OCI-LY1 (cell line): ENCODE measurements around the gene LRRC56.

Experiments
- H2AFZ ChIP-seq: fragments of 200-600 bp; sonication (generic), shearing (Covaris generic); 2 replicates; pipeline ENCODE4 v1.6.0; 2014; ENCODE audit warnings: antibody characterized with exemption, mild to moderate bottlenecking, low read length
- H3F3A ChIP-seq: fragments of 200-600 bp; sonication (generic), shearing (Covaris generic); 2 replicates; pipeline ENCODE4 v1.6.0; 2014; ENCODE audit warnings: mild to moderate bottlenecking, antibody characterized with exemption, low read length, moderate library complexity; ENCODE audit not compliant: insufficient read depth
- H3K27ac ChIP-seq: fragments of 200-600 bp; sonication (generic); 2 replicates; pipeline ENCODE4 v1.5.1; 2014; ENCODE audit warnings: low read length, mixed run types, mild to moderate bottlenecking, low read depth; ENCODE audit not compliant: poor library complexity, severe bottlenecking
- H3K27me3 ChIP-seq: fragments of 200-600 bp; sonication (generic); 2 replicates; pipeline ENCODE4 v1.6.0; 2014; ENCODE audit warnings: antibody characterized with exemption, mild to moderate bottlenecking, low read length, moderate library complexity; ENCODE audit not compliant: insufficient read depth
- H3K36me3 ChIP-seq: fragments of 200-600 bp; sonication (generic); 2 replicates; pipeline ENCODE4 v1.6.1; 2014; ENCODE audit warnings: mild to moderate bottlenecking, antibody characterized with exemption, low read length, moderate library complexity, mixed read lengths; ENCODE audit not compliant: insufficient read depth
- H3K4me1 ChIP-seq: fragments of 200-600 bp; sonication (generic); 2 replicates; pipeline ENCODE4 v1.5.1; 2014; ENCODE audit warnings: mild to moderate bottlenecking, low read length, moderate library complexity; ENCODE audit not compliant: insufficient read depth, severe bottlenecking
- H3K4me2 ChIP-seq: fragments of 200-600 bp; sonication (generic), shearing (Covaris generic); 2 replicates; pipeline ENCODE4 v1.6.1; 2014; ENCODE audit warnings: low read length
- H3K4me3 ChIP-seq: fragments of 200-600 bp; sonication (generic); 2 replicates; pipeline ENCODE4 v1.5.1; 2014; ENCODE audit warnings: low read length, low read depth, mild to moderate bottlenecking, mixed read lengths; ENCODE audit not compliant: poor library complexity, severe bottlenecking
- H3K79me2 ChIP-seq: fragments of 200-600 bp; shearing (Covaris generic); 2 replicates; pipeline ENCODE4 v1.6.1; 2016; ENCODE audit warnings: mixed run types, low read length, mixed read lengths; ENCODE audit not compliant: insufficient read depth
- H3K9ac ChIP-seq: fragments of 200-600 bp; sonication (generic), shearing (Covaris generic); 2 replicates; pipeline ENCODE4 v1.6.1; 2014; ENCODE audit warnings: mild to moderate bottlenecking, low read length, mixed read lengths
- H3K9me2 ChIP-seq: fragments of 200-600 bp; sonication (generic), shearing (Covaris generic); 2 replicates; pipeline ENCODE4 v1.6.1; 2014; ENCODE audit warnings: low read depth, mild to moderate bottlenecking, low read length, mixed read lengths
- H3K9me3 ChIP-seq: fragments of 200-600 bp; shearing (Covaris generic); 2 replicates; pipeline ENCODE4 v1.6.1; 2014; ENCODE audit warnings: low read length, mixed read lengths
- H4K20me1 ChIP-seq: fragments of 200-600 bp; sonication (generic), shearing (Covaris generic); 2 replicates; pipeline ENCODE4 v1.6.0; 2016; ENCODE audit warnings: mild to moderate bottlenecking, low read length; ENCODE audit not compliant: insufficient read depth
- EZH2 ChIP-seq: fragments of 200-600 bp; sonication (generic), shearing (Covaris generic); IDR thresholded peaks from 2 replicates; pipeline ENCODE4 v1.8.0; 2017; ENCODE audit warnings: borderline replicate concordance, mixed run types, mild to moderate bottlenecking, antibody characterized with exemption, low read length, moderate library complexity, mixed read lengths
- TF ChIP-seq, protein P1 (sequence below): fragments of 200-600 bp; sonication (generic), shearing (Covaris generic); IDR thresholded peaks from 2 replicates; pipeline ENCODE4 v1.5.1; 2017; ENCODE audit warnings: mild to moderate bottlenecking, antibody characterized with exemption, low read length, moderate library complexity, mixed read lengths

Gene LRRC56

DNA sequence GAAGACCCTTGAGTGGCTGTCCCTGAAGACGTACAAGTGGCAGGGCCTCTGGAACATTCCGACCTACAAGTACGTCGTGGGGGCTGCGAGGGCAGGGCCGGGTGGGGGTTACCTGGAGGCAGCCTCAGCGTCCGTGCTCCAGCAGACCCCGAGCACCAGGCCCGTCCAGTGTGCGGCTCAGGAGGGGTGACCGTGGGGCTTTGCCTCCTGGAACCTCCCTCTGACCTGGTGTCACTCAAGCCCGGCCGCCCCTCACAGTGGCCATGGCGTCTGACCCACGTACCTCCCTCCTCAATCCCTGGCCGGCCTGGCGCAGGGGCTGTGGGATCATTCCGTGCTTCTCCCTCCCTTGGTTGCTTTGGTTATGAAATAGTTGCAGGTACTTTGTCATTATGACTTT is 48.7 kb upstream of the LRRC56 start:
- TF ChIP-seq, protein P1, sequence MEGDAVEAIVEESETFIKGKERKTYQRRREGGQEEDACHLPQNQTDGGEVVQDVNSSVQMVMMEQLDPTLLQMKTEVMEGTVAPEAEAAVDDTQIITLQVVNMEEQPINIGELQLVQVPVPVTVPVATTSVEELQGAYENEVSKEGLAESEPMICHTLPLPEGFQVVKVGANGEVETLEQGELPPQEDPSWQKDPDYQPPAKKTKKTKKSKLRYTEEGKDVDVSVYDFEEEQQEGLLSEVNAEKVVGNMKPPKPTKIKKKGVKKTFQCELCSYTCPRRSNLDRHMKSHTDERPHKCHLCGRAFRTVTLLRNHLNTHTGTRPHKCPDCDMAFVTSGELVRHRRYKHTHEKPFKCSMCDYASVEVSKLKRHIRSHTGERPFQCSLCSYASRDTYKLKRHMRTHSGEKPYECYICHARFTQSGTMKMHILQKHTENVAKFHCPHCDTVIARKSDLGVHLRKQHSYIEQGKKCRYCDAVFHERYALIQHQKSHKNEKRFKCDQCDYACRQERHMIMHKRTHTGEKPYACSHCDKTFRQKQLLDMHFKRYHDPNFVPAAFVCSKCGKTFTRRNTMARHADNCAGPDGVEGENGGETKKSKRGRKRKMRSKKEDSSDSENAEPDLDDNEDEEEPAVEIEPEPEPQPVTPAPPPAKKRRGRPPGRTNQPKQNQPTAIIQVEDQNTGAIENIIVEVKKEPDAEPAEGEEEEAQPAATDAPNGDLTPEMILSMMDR, result no peak
- no peak for TF ChIP-seq EZH2
- Histone ChIP-seq H3K4me3 (no peak overlapping the region), H3F3A (no peaks in the 10 kb centered on the region), H2AFZ (no peak overlapping the region), H3K79me2 (no peaks in the 10 kb centered on the region), H4K20me1 (no peaks in the 10 kb centered on the region), H3K27ac (no peak overlapping the region), H3K27me3 (no peaks in the 10 kb centered on the region), H3K9ac (no peak overlapping the region), H3K4me2 (no peak overlapping the region), H3K36me3 (peaks cover 6% of the 10 kb centered on the region), H3K9me2 (no peaks in the 10 kb centered on the region), H3K9me3 (no peaks in the 10 kb centered on the region), H3K4me1 (peaks cover 10% of the 10 kb centered on the region)

GRCh38 chr11:488992-489391 is 48.3 kb upstream of the LRRC56 start:
- Histone ChIP-seq H3K36me3 (peaks cover 10% of the 10 kb centered on the region), H3K79me2 (no peaks in the 10 kb centered on the region), H3K27me3 (no peaks in the 10 kb centered on the region), H3K27ac (no peak overlapping the region), H3K9ac (no peak overlapping the region), H3K4me3 (no peak overlapping the region), H2AFZ (no peak overlapping the region), H3K4me1 (peaks cover 10% of the 10 kb centered on the region), H3K9me2 (no peaks in the 10 kb centered on the region), H4K20me1 (no peaks in the 10 kb centered on the region), H3K9me3 (no peaks in the 10 kb centered on the region), H3F3A (no peaks in the 10 kb centered on the region), H3K4me2 (no peak overlapping the region)
- TF ChIP-seq, protein P1, result no peak

- Histone ChIP-seq H3K4me1 (peaks cover 10% of the 10 kb centered on the region), H3K9me2 (no peaks in the 10 kb centered on the region), H3K79me2 (no peaks in the 10 kb centered on the region), H3K4me2 (no peak overlapping the region), H3F3A (no peaks in the 10 kb centered on the region), H3K9me3 (no peaks in the 10 kb centered on the region), H3K27ac (no peak overlapping the region), H3K27me3 (no peaks in the 10 kb centered on the region), H2AFZ (no peak overlapping the region), H4K20me1 (no peaks in the 10 kb centered on the region), H3K36me3 (peaks cover 17% of the 10 kb centered on the region), H3K9ac (no peak overlapping the region), H3K4me3 (no peak overlapping the region)
- no peak for TF ChIP-seq EZH2
- TF ChIP-seq, protein P1, result no peak
Observed at GRCh38 chr11:489610-490185, 47.6 kb upstream of the LRRC56 start.
